SK-N-MC (cell line): ENCODE results near the gene KHDRBS1.

Experiments used
- DNase-seq: peaks from one replicate; pipeline ENCODE4 v3.0.0-alpha.2; 2011; ENCODE audit warnings: low read depth, low spot score
- H3K27ac ChIP-seq: fragments of 200-600 bp; sonication (generic); 2 replicates; pipeline ENCODE4 v1.5.1; 2016; ENCODE audit warnings: mixed run types
- H3K36me3 ChIP-seq: fragments of 200-600 bp; sonication (generic); 2 replicates; pipeline ENCODE4 v1.6.1; 2017; ENCODE audit warnings: antibody characterized with exemption, low read length, mixed read lengths; ENCODE audit not compliant: insufficient read depth
- H3K4me3 ChIP-seq: fragments of 200-600 bp; sonication (generic); 2 replicates; pipeline ENCODE4 v1.5.1; 2016
- H3K9ac ChIP-seq: fragments of 200-600 bp; sonication (generic); 2 replicates; pipeline ENCODE4 v1.8.0; 2017; ENCODE audit warnings: mixed run types, mixed read lengths; ENCODE audit not compliant: insufficient read length
- H3K9me3 ChIP-seq: fragments of 200-600 bp; sonication (generic); 2 replicates; pipeline ENCODE4 v1.6.1; 2017; ENCODE audit warnings: low read depth, mild to moderate bottlenecking, antibody characterized with exemption, low read length, moderate library complexity, mixed read lengths
- EZH2 ChIP-seq: fragments of 200-600 bp; sonication (generic); IDR thresholded peaks from one replicate; pipeline ENCODE4 v1.6.1; 2017; ENCODE audit warnings: antibody characterized with exemption
- FOXP2 ChIP-seq: optimal IDR thresholded peaks from 2 replicates; pipeline ENCODE3; 2011; ENCODE audit warnings: mild to moderate bottlenecking, moderate library complexity; ENCODE audit not compliant: insufficient read depth; ENCODE audit errors: extremely low read length, control extremely low read depth
- POLR2AphosphoS5 ChIP-seq: IDR thresholded peaks from 2 replicates; pipeline ENCODE4 v1.6.1; 2012; ENCODE audit warnings: mild to moderate bottlenecking, low read depth, low read length, borderline replicate concordance

KHDRBS1 gene

GRCh38 chr1:32045772-32046171 is 32.1 kb downstream of the KHDRBS1 start:
- H3K36me3 ChIP-seq: peaks cover 23% of the 10 kb centered on the region
- no peak overlapping the region for H3K27ac ChIP-seq
- TF ChIP-seq POLR2AphosphoS5 (no peak), FOXP2 (no peak), EZH2 (no peak)
- no peak overlapping the region for H3K4me3 ChIP-seq
- no peak overlapping the region for H3K9ac ChIP-seq
- DNase-seq: no peak
- H3K9me3 ChIP-seq: no peaks in the 10 kb centered on the region

- H3K9me3 ChIP-seq: no peaks in the 10 kb centered on the region
- no peak overlapping the region for H3K4me3 ChIP-seq
- no peak overlapping the region for H3K27ac ChIP-seq
- no peak for TF ChIP-seq EZH2
- TF ChIP-seq FOXP2: no peak
- TF ChIP-seq POLR2AphosphoS5: no peak
- no peak overlapping the region for H3K9ac ChIP-seq
- H3K36me3 ChIP-seq: peaks cover 35% of the 10 kb centered on the region
- DNase-seq: no peak
Measured at GRCh38 chr1:32047701-32048100, 34.0 kb downstream of the KHDRBS1 start.

GRCh38 chr1:32048440-32048839 is 34.8 kb downstream of the KHDRBS1 start:
- no peak for DNase-seq
- H3K27ac ChIP-seq: no peak overlapping the region
- no peaks in the 10 kb centered on the region for H3K9me3 ChIP-seq
- H3K4me3 ChIP-seq: no peak overlapping the region
- no peak overlapping the region for H3K9ac ChIP-seq
- TF ChIP-seq POLR2AphosphoS5 (no peak), FOXP2 (no peak), EZH2 (no peak)
- H3K36me3 ChIP-seq: peaks cover 41% of the 10 kb centered on the region

GRCh38 chr1:32051706-32052105 is 38.0 kb downstream of the KHDRBS1 start:
- H3K27ac ChIP-seq: peak overlapping the region; percentile 16; the same call in 1 of the 2 replicates
- no peaks in the 10 kb centered on the region for H3K9me3 ChIP-seq
- DNase-seq: no peak
- TF ChIP-seq FOXP2 (no peak), EZH2 (no peak), POLR2AphosphoS5 (no peak)
- H3K36me3 ChIP-seq: peaks cover 74% of the 10 kb centered on the region
- H3K4me3 ChIP-seq: no peak overlapping the region
- no peak overlapping the region for H3K9ac ChIP-seq

- Histone ChIP-seq H3K9ac (no peak overlapping the region), H3K4me3 (no peak overlapping the region), H3K27ac (no peak overlapping the region), H3K36me3 (peaks cover 82% of the 10 kb centered on the region), H3K9me3 (no peaks in the 10 kb centered on the region)
- no peak for DNase-seq
- TF ChIP-seq POLR2AphosphoS5 (no peak), EZH2 (no peak)
Measured at GRCh38 chr1:32052887-32053286, 39.2 kb downstream of the KHDRBS1 start.

- no peaks in the 10 kb centered on the region for H3K9me3 ChIP-seq
- no peak overlapping the region for H3K9ac ChIP-seq
- TF ChIP-seq EZH2 (no peak), FOXP2 (no peak), POLR2AphosphoS5 (no peak)
- no peak overlapping the region for H3K4me3 ChIP-seq
- H3K27ac ChIP-seq: 0 out of 2 replicates have a peak overlapping the region, but pooled peaks have one; percentile 53
- H3K36me3 ChIP-seq: peaks cover 94% of the 10 kb centered on the region
- no peak for DNase-seq
Measured at GRCh38 chr1:32055416-32055815, 41.7 kb downstream of the KHDRBS1 start.

- no peak overlapping the region for H3K4me3 ChIP-seq
- no peak overlapping the region for H3K9ac ChIP-seq
- no peaks in the 10 kb centered on the region for H3K9me3 ChIP-seq
- peaks cover 94% of the 10 kb centered on the region for H3K36me3 ChIP-seq
- DNase-seq: no peak
- peak overlapping the region; percentile 60; the same call in 1 of the 2 replicates for H3K27ac ChIP-seq
- no peak for TF ChIP-seq FOXP2
Measured at GRCh38 chr1:32056598-32056997, 42.9 kb downstream of the KHDRBS1 start.

- Histone ChIP-seq H3K36me3 (peaks cover 60% of the 10 kb centered on the region), H3K27ac (peak overlapping the region; percentile 83), H3K9me3 (no peaks in the 10 kb centered on the region), H3K9ac (no peak overlapping the region), H3K4me3 (no peak overlapping the region)
- DNase-seq: no peak
- TF ChIP-seq FOXP2: no peak
- TF ChIP-seq EZH2: no peak
- no peak for TF ChIP-seq POLR2AphosphoS5
Measured at GRCh38 chr1:32060914-32061313, 47.2 kb downstream of the KHDRBS1 start.

GRCh38 chr1:32062867-32063230 is 49.2 kb downstream of the KHDRBS1 start:
- Histone ChIP-seq H3K9me3 (no peaks in the 10 kb centered on the region), H3K9ac (peak overlapping the region; percentile 40), H3K36me3 (peaks cover 44% of the 10 kb centered on the region), H3K27ac (peak overlapping the region; percentile 87), H3K4me3 (peak overlapping the region; percentile 56)
- DNase-seq: no peak
- no peak for TF ChIP-seq FOXP2
- TF ChIP-seq POLR2AphosphoS5: no peak
- TF ChIP-seq EZH2: no peak
